ENCODE data around the gene ELK1. TPM values are rescaled to one million over a fixed set of nuclear protein-coding genes. Genes with fewer than 3 reads are reported as not detected.
"Not testable (repeated sequence)": the region's sequence is repeated elsewhere in the genome, so short reads cannot be mapped to it uniquely, and the experiment has no call there.

ELK1 gene
- total and polyA plus RNA-seq, 3 experiments from 2014 or later: 21.9 to 62.3 (median 60.8) TPM

- H3K9me3 ChIP-seq (ENCODE audit: low read length): no peaks in the 10 kb centered on the region
- no peak for DNase-seq
- Mint-ChIP-seq H3K27ac (no peak overlapping the region), H3K36me3 (no peaks in the 10 kb centered on the region), H3K4me1 (no peaks in the 10 kb centered on the region), H3K27me3 (peaks cover 0 to 10% of the 10 kb centered on the region in 2 donors), H3K4me3 (no peak overlapping the region), H3K9me3 (no peaks in the 10 kb centered on the region)
- no peaks in the 10 kb centered on the region for H3K4me1 ChIP-seq (ENCODE audit: insufficient read depth, low read length)
- CTCF ChIA-PET: no interaction called here
- no peak overlapping the region for H3K27ac ChIP-seq (ENCODE audit: low read depth, low read length)
- H3K27me3 ChIP-seq (ENCODE audit: insufficient read depth, low read length, poor library complexity, severe bottlenecking): no peaks in the 10 kb centered on the region
- no peaks in the 10 kb centered on the region for H3K36me3 ChIP-seq (ENCODE audit: insufficient read depth, low read length)
- H3K4me3 ChIP-seq (ENCODE audit: low read length): no peak overlapping the region
- POLR2A ChIA-PET: no interaction called here
These were observed 43.3 kb downstream of the ELK1 start for GRCh38 chrX:47607091-47607490.

- ChIA-PET POLR2A (no interaction called here), CTCF (no interaction called here)
- Histone ChIP-seq H3K4me1 (ENCODE audit: insufficient read depth, low read length) (no peaks in the 10 kb centered on the region), H3K27ac (ENCODE audit: low read depth, low read length) (no peak overlapping the region), H3K27me3 (ENCODE audit: insufficient read depth, low read length, poor library complexity, severe bottlenecking) (no peaks in the 10 kb centered on the region), H3K9me3 (ENCODE audit: low read length) (no peaks in the 10 kb centered on the region), H3K36me3 (ENCODE audit: insufficient read depth, low read length) (no peaks in the 10 kb centered on the region), H3K4me3 (ENCODE audit: low read length) (no peak overlapping the region)
- no peaks in the 10 kb centered on the region for H3K4me1 Mint-ChIP-seq
- H3K4me3 Mint-ChIP-seq: no peak overlapping the region
- H3K27ac Mint-ChIP-seq: no peak overlapping the region
- peaks cover 0 to 4% (median under 1%) of the 10 kb centered on the region in 5 donors for H3K9me3 Mint-ChIP-seq
- no peaks in the 10 kb centered on the region for H3K36me3 Mint-ChIP-seq
- no peak for DNase-seq
- peaks cover 0 to 7% of the 10 kb centered on the region in 2 donors for H3K27me3 Mint-ChIP-seq
These were observed 45.3 kb downstream of the ELK1 start for GRCh38 chrX:47605024-47605423.

- H3K27me3 Mint-ChIP-seq; H3K9me3 ChIP-seq (ENCODE audit: low read length); H3K4me3 ChIP-seq (ENCODE audit: low read length); H3K4me1 Mint-ChIP-seq; H3K36me3 Mint-ChIP-seq; H3K27me3 ChIP-seq (ENCODE audit: insufficient read depth, low read length, poor library complexity, severe bottlenecking); H3K27ac Mint-ChIP-seq; H3K4me3 Mint-ChIP-seq; H3K4me1 ChIP-seq (ENCODE audit: insufficient read depth, low read length); POLR2A ChIA-PET; H3K36me3 ChIP-seq (ENCODE audit: insufficient read depth, low read length); DNase-seq; CTCF ChIA-PET; H3K27ac ChIP-seq (ENCODE audit: low read depth, low read length): not testable (repeated sequence)
- H3K9me3 Mint-ChIP-seq: peaks cover 6 to 11% (median 9%) of the 10 kb centered on the region in 5 donors
These were observed 47.2 kb downstream of the ELK1 start for GRCh38 chrX:47603125-47603524.

GRCh38 chrX:47597222-47597621 is 53.1 kb downstream of the ELK1 start:
- H3K4me3 Mint-ChIP-seq: no peak overlapping the region
- peaks cover 0 to 3% of the 10 kb centered on the region in 2 donors for H3K27me3 Mint-ChIP-seq
- H3K27ac Mint-ChIP-seq: no peak overlapping the region
- Histone ChIP-seq H3K9me3 (ENCODE audit: low read length) (no peaks in the 10 kb centered on the region), H3K4me1 (ENCODE audit: insufficient read depth, low read length) (peaks cover 8% of the 10 kb centered on the region), H3K36me3 (ENCODE audit: insufficient read depth, low read length) (no peaks in the 10 kb centered on the region), H3K27ac (ENCODE audit: low read depth, low read length) (no peak overlapping the region), H3K27me3 (ENCODE audit: insufficient read depth, low read length, poor library complexity, severe bottlenecking) (no peaks in the 10 kb centered on the region), H3K4me3 (ENCODE audit: low read length) (no peak overlapping the region)
- peaks cover 0 to 17% (median 7%) of the 10 kb centered on the region in 3 donors for H3K36me3 Mint-ChIP-seq
- peaks cover 19 to 32% (median 28%) of the 10 kb centered on the region in 5 donors for H3K9me3 Mint-ChIP-seq
- DNase-seq: no peak
- CTCF ChIA-PET: no interaction called here
- POLR2A ChIA-PET: no interaction called here
- H3K4me1 Mint-ChIP-seq: peaks cover 12 to 18% (median 13%) of the 10 kb centered on the region in 3 donors

GRCh38 chrX:47596256-47596655 is 54.1 kb downstream of the ELK1 start:
- H3K36me3 ChIP-seq (ENCODE audit: insufficient read depth, low read length): no peaks in the 10 kb centered on the region
- peaks cover 8% of the 10 kb centered on the region for H3K4me1 ChIP-seq (ENCODE audit: insufficient read depth, low read length)
- DNase-seq: no peak
- H3K27ac ChIP-seq (ENCODE audit: low read depth, low read length): no peak overlapping the region
- peak overlapping the region; percentile 17 for H3K4me3 ChIP-seq (ENCODE audit: low read length)
- no peaks in the 10 kb centered on the region for H3K9me3 ChIP-seq (ENCODE audit: low read length)
- Mint-ChIP-seq H3K36me3 (peaks cover 0 to 17% (median 7%) of the 10 kb centered on the region in 3 donors), H3K4me1 (peaks cover 12 to 18% (median 13%) of the 10 kb centered on the region in 3 donors), H3K4me3 (peak overlapping the region in 2 of 7 donors; percentile 0 to 33), H3K27me3 (peaks cover 0 to 3% of the 10 kb centered on the region in 2 donors), H3K27ac (peak overlapping the region in 1 of 8 donors; percentile 47), H3K9me3 (peaks cover 19 to 32% (median 28%) of the 10 kb centered on the region in 5 donors)
- no peaks in the 10 kb centered on the region for H3K27me3 ChIP-seq (ENCODE audit: insufficient read depth, low read length, poor library complexity, severe bottlenecking)
- ChIA-PET POLR2A (interaction anchor here (0.8 kb wide), 1 partner anchor 40 kb away, joined by 4 read pairs; no protein-coding TSS in a partner anchor), CTCF (no interaction called here)

- no peaks in the 10 kb centered on the region for H3K36me3 ChIP-seq (ENCODE audit: insufficient read depth, low read length)
- Mint-ChIP-seq H3K27me3 (peaks cover 0 to 3% of the 10 kb centered on the region in 2 donors), H3K4me3 (peak overlapping the region in 2 of 7 donors; percentile 0 to 33), H3K36me3 (peaks cover 0 to 17% (median 7%) of the 10 kb centered on the region in 3 donors), H3K9me3 (peaks cover 19 to 32% (median 28%) of the 10 kb centered on the region in 5 donors), H3K27ac (peak overlapping the region in 4 of 8 donors; percentile 36 to 52 (median 48)), H3K4me1 (peaks cover 12 to 18% (median 13%) of the 10 kb centered on the region in 3 donors)
- no peak for DNase-seq
- H3K27ac ChIP-seq (ENCODE audit: low read depth, low read length): no peak overlapping the region
- no peaks in the 10 kb centered on the region for H3K9me3 ChIP-seq (ENCODE audit: low read length)
- peaks cover 8% of the 10 kb centered on the region for H3K4me1 ChIP-seq (ENCODE audit: insufficient read depth, low read length)
- no peak overlapping the region for H3K4me3 ChIP-seq (ENCODE audit: low read length)
- H3K27me3 ChIP-seq (ENCODE audit: insufficient read depth, low read length, poor library complexity, severe bottlenecking): no peaks in the 10 kb centered on the region
- POLR2A ChIA-PET: interaction anchor here (0.5 to 0.8 kb wide), 2 partner anchors 13 to 40 kb away, joined by 4 to 6 read pairs; no protein-coding TSS in a partner anchor
- CTCF ChIA-PET: no interaction called here
These were observed 54.6 kb downstream of the ELK1 start for GRCh38 chrX:47595716-47596251.

- H3K4me3 ChIP-seq (ENCODE audit: low read length): no peak overlapping the region
- H3K9me3 ChIP-seq (ENCODE audit: low read length): no peaks in the 10 kb centered on the region
- CTCF ChIA-PET: no interaction called here
- POLR2A ChIA-PET: no interaction called here
- H3K9me3 Mint-ChIP-seq: peaks cover 13 to 23% (median 22%) of the 10 kb centered on the region in 5 donors
- H3K27ac Mint-ChIP-seq: no peak overlapping the region
- H3K4me3 Mint-ChIP-seq: no peak overlapping the region
- H3K4me1 ChIP-seq (ENCODE audit: insufficient read depth, low read length): peaks cover 8% of the 10 kb centered on the region
- no peaks in the 10 kb centered on the region for H3K36me3 ChIP-seq (ENCODE audit: insufficient read depth, low read length)
- no peak overlapping the region for H3K27ac ChIP-seq (ENCODE audit: low read depth, low read length)
- no peak for DNase-seq
- peaks cover 0 to 13% (median 7%) of the 10 kb centered on the region in 3 donors for H3K36me3 Mint-ChIP-seq
- peaks cover 12 to 18% (median 13%) of the 10 kb centered on the region in 3 donors for H3K4me1 Mint-ChIP-seq
- H3K27me3 ChIP-seq (ENCODE audit: insufficient read depth, low read length, poor library complexity, severe bottlenecking): no peaks in the 10 kb centered on the region
- peaks cover 0 to 4% of the 10 kb centered on the region in 2 donors for H3K27me3 Mint-ChIP-seq
These were observed 56.8 kb downstream of the ELK1 start for GRCh38 chrX:47593522-47593921.

- Mint-ChIP-seq H3K27ac (no peak overlapping the region), H3K4me3 (no peak overlapping the region), H3K27me3 (peaks cover 0 to 1% of the 10 kb centered on the region in 2 donors), H3K9me3 (peaks cover under 1 to 5% (median 2%) of the 10 kb centered on the region in 5 donors), H3K4me1 (peaks cover 6 to 8% (median 7%) of the 10 kb centered on the region in 3 donors), H3K36me3 (peaks cover 0 to 1% (median under 1%) of the 10 kb centered on the region in 3 donors)
- Histone ChIP-seq H3K9me3 (ENCODE audit: low read length) (no peaks in the 10 kb centered on the region), H3K36me3 (ENCODE audit: insufficient read depth, low read length) (no peaks in the 10 kb centered on the region), H3K4me1 (ENCODE audit: insufficient read depth, low read length) (peaks cover 4% of the 10 kb centered on the region), H3K4me3 (ENCODE audit: low read length) (no peak overlapping the region), H3K27ac (ENCODE audit: low read depth, low read length) (no peak overlapping the region), H3K27me3 (ENCODE audit: insufficient read depth, low read length, poor library complexity, severe bottlenecking) (no peaks in the 10 kb centered on the region)
- ChIA-PET POLR2A (no interaction called here), CTCF (no interaction called here)
- DNase-seq: no peak
These were observed 59.4 kb downstream of the ELK1 start for GRCh38 chrX:47590984-47591383.
